Testis (tissue), 3 donors: ENCODE results near the gene CSMD2. TPM values are rescaled to one million over a fixed set of nuclear protein-coding genes. Genes with fewer than 3 reads are reported as not detected.

Experiments
- DNase-seq: peaks from one replicate; pipeline ENCODE4 v3.0.0-alpha.2; 2019
- H3K27ac ChIP-seq, 2 donors: fragments of 200-600 bp; sonication (generic); one replicate each; pipeline ENCODE4 v1.5.1; 2019
- H3K27me3 ChIP-seq: fragments of 200-600 bp; sonication (generic); one replicate; pipeline ENCODE4 v1.5.1; 2019
- H3K36me3 ChIP-seq: fragments of 200-600 bp; sonication (generic); one replicate; pipeline ENCODE4 v1.5.1; 2017; ENCODE audit warnings: low read depth; ENCODE audit errors: missing control alignments
- H3K4me1 ChIP-seq: fragments of 200-600 bp; sonication (generic); one replicate; pipeline ENCODE4 v1.5.1; 2019
- H3K4me3 ChIP-seq, 2 donors: fragments of 200-600 bp; sonication (generic); one replicate each; pipeline ENCODE4 v1.5.1; 2017 to 2019
- H3K9me3 ChIP-seq: fragments of 200-600 bp; sonication (generic); one replicate; pipeline ENCODE4 v1.5.1; 2017
- CTCF ChIP-seq, 3 experiments: fragments of 450-650 bp in 2 of 3; fragments of 200-600 bp in 1 of 3; sonication (generic) in 1 of 3; IDR thresholded peaks; one replicate each; pipeline ENCODE4 v1.5.1; 2016 to 2019; ENCODE audit warnings: antibody characterized with exemption in 3 of 3, mild to moderate bottlenecking in 2 of 3, moderate library complexity in 1 of 3
- POLR2A ChIP-seq: fragments of 450-650 bp; IDR thresholded peaks from one replicate; pipeline ENCODE4 v1.6.1; 2017; ENCODE audit warnings: antibody characterized with exemption, mild to moderate bottlenecking, moderate library complexity
- WGBS, 2 donors: methylation state at CpG; one replicate each; pipeline ENCODE4 v1.1.5; 2018; 5-methylcytosine and 5-hydroxymethylcytosine counted together
- intact Hi-C: fragments of 100-400 bp; cut with DNase I; formaldehyde crosslinking; loops from one replicate; pipeline ENCODE4 v1.15.1; 2023; ENCODE audit warnings: low total_unique reads
- polyA plus RNA-seq: library from polyadenylated mRNA; stranded (reverse); fragments of 350-450 nt; fragmentation: Illumina TruSeq; extraction: RNeasy Lipid Tissue Mini Kit (QIAGEN cat#74804); gene quantifications from one replicate; pipeline ENCODE4 v1.2.3, GENCODE V29; 2014; ENCODE audit warnings: low read depth, low replicate concordance; ENCODE audit not compliant: insufficient read depth
- total RNA-seq, 2 donors: library from RNA; depleted of rRNA; stranded (reverse); fragments of >200 nt; gene quantifications; one replicate each; pipeline ENCODE4 v1.2.3, GENCODE V29; 2016

Gene CSMD2
- total and polyA plus RNA-seq, 3 donors from 2014 or later: 1.2 to 3.8 (median 2.7) TPM

- 68% methylated on average over 4 of the region's 4 CpGs for WGBS, 2 donors
- intact Hi-C loops: no loop called here
- H3K27ac ChIP-seq: no peak overlapping the region
- no peak for TF ChIP-seq CTCF (IDR thresholded peaks at IDR 0.05)
- TF ChIP-seq POLR2A: no peak
- no peaks in the 10 kb centered on the region for H3K9me3 ChIP-seq
- DNase-seq: no peak
- no peaks in the 10 kb centered on the region for H3K36me3 ChIP-seq
- H3K4me3 ChIP-seq: no peak overlapping the region
- no peaks in the 10 kb centered on the region for H3K4me1 ChIP-seq
- no peaks in the 10 kb centered on the region for H3K27me3 ChIP-seq
Measured at GRCh38 chr1:33725556-33726160, 439.4 kb downstream of the CSMD2 start.

- Histone ChIP-seq H3K4me3 (no peak overlapping the region), H3K27ac (no peak overlapping the region), H3K9me3 (no peaks in the 10 kb centered on the region), H3K27me3 (no peaks in the 10 kb centered on the region), H3K36me3 (no peaks in the 10 kb centered on the region), H3K4me1 (no peaks in the 10 kb centered on the region)
- WGBS, 2 donors: 94 to 95% methylated on average over 8 of the region's 8 CpGs
- no peak for TF ChIP-seq POLR2A
- DNase-seq: no peak
- intact Hi-C loops: no loop called here
Measured at GRCh38 chr1:33725037-33725436, 440.0 kb downstream of the CSMD2 start.

GRCh38 chr1:33724348-33724747 is 440.7 kb downstream of the CSMD2 start:
- H3K36me3 ChIP-seq: no peaks in the 10 kb centered on the region
- no peaks in the 10 kb centered on the region for H3K27me3 ChIP-seq
- TF ChIP-seq CTCF (IDR thresholded peaks at IDR 0.05) (no peak), POLR2A (no peak)
- DNase-seq: peak; percentile 24
- intact Hi-C loops: no loop called here
- no peak overlapping the region for H3K27ac ChIP-seq
- H3K9me3 ChIP-seq: no peaks in the 10 kb centered on the region
- H3K4me3 ChIP-seq: no peak overlapping the region
- no peaks in the 10 kb centered on the region for H3K4me1 ChIP-seq
- 96 to 99% methylated on average over 5 to 11 of the region's 11 CpGs for WGBS, 2 donors

GRCh38 chr1:33723251-33723650 is 441.8 kb downstream of the CSMD2 start:
- Histone ChIP-seq H3K4me1 (no peaks in the 10 kb centered on the region), H3K36me3 (no peaks in the 10 kb centered on the region), H3K4me3 (no peak overlapping the region), H3K27ac (no peak overlapping the region), H3K9me3 (no peaks in the 10 kb centered on the region), H3K27me3 (no peaks in the 10 kb centered on the region)
- no peak for TF ChIP-seq POLR2A
- no peak for TF ChIP-seq CTCF (IDR thresholded peaks at IDR 0.05)
- DNase-seq: no peak
- WGBS, 2 donors: 90 to 93% methylated on average over 4 of the region's 4 CpGs
- intact Hi-C loops: no loop called here

- TF ChIP-seq CTCF (IDR thresholded peaks at IDR 0.05) (no peak), POLR2A (no peak)
- Histone ChIP-seq H3K4me3 (no peak overlapping the region), H3K27ac (no peak overlapping the region), H3K36me3 (no peaks in the 10 kb centered on the region), H3K4me1 (no peaks in the 10 kb centered on the region), H3K9me3 (no peaks in the 10 kb centered on the region), H3K27me3 (no peaks in the 10 kb centered on the region)
- intact Hi-C loops: no loop called here
- no peak for DNase-seq
- WGBS, 2 donors: 91 to 92% methylated on average over 2 of the region's 2 CpGs
Measured at GRCh38 chr1:33721301-33721815, 443.7 kb downstream of the CSMD2 start.
